HuH-7.5 (cell line): ENCODE data around the gene PRKACB.
"Not testable (repeated sequence)": the region's sequence is repeated elsewhere in the genome, so short reads cannot be mapped to it uniquely, and the experiment has no call there.

Experiments used
- DNase-seq: peaks from one replicate; pipeline ENCODE4 v3.0.0; 2011; ENCODE audit warnings: low spot score

The PRKACB gene

GRCh38 chr1:84269306-84269705, 125.2 kb downstream of the PRKACB start:
- DNase-seq = no peak

GRCh38 chr1:84271441-84272151, 127.5 kb downstream of the PRKACB start:
- DNase-seq = no peak

GRCh38 chr1:84272401-84272800, 128.3 kb downstream of the PRKACB start:
- DNase-seq = no peak

- DNase-seq = no peak
These were observed 133.4 kb downstream of the PRKACB start for GRCh38 chr1:84277343-84278059.

GRCh38 chr1:84278905-84279304, 134.8 kb downstream of the PRKACB start:
- no peak for DNase-seq

GRCh38 chr1:84280912-84281311, 136.8 kb downstream of the PRKACB start:
- DNase-seq = no peak

GRCh38 chr1:84282780-84283333, 138.8 kb downstream of the PRKACB start:
- no peak for DNase-seq

- DNase-seq = no peak
These were observed 139.3 kb downstream of the PRKACB start for GRCh38 chr1:84283381-84283780.

GRCh38 chr1:84286071-84286470, 142.0 kb downstream of the PRKACB start:
- no peak for DNase-seq

- not testable (repeated sequence) for DNase-seq
These were observed 143.3 kb downstream of the PRKACB start for GRCh38 chr1:84287389-84287788.
